Panc1 (cell line): Measurements from ENCODE around the gene TOP1.
A peak's percentile ranks its signal among the peaks of the same experiment; 100 is the strongest.

Experiments used
- POLR2AphosphoS5 ChIP-seq: IDR thresholded peaks from 2 replicates; pipeline ENCODE4 v1.6.1; 2012; ENCODE audit warnings: mild to moderate bottlenecking, low read depth, low read length, moderate library complexity
- TF ChIP-seq, protein P1 (sequence below): fragments of 450-650 bp; IDR thresholded peaks from 2 replicates; pipeline ENCODE4 v1.5.1; 2017; ENCODE audit warnings: mild to moderate bottlenecking

DNA sequence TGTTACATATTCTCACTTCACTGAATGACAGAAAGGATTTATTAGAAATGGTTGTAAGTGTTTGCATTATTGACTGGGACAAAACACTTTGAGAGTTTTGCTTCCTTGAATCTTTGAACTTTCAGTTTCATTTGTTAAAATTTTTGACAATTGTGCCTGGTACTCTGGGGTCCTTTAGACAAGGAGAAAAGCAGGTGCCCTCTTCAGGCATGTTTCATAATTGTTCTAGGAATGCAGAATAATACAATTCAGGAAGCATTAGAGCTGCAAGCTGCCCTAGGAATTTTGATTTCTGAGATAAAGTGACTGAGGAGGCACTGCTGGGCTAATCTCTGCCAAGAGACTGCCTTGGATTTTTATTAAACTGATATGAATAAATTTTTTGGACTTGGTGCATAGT lies 49.7 kb downstream of the TOP1 start:
- TF ChIP-seq POLR2AphosphoS5, result no peak
- TF ChIP-seq, protein P1, sequence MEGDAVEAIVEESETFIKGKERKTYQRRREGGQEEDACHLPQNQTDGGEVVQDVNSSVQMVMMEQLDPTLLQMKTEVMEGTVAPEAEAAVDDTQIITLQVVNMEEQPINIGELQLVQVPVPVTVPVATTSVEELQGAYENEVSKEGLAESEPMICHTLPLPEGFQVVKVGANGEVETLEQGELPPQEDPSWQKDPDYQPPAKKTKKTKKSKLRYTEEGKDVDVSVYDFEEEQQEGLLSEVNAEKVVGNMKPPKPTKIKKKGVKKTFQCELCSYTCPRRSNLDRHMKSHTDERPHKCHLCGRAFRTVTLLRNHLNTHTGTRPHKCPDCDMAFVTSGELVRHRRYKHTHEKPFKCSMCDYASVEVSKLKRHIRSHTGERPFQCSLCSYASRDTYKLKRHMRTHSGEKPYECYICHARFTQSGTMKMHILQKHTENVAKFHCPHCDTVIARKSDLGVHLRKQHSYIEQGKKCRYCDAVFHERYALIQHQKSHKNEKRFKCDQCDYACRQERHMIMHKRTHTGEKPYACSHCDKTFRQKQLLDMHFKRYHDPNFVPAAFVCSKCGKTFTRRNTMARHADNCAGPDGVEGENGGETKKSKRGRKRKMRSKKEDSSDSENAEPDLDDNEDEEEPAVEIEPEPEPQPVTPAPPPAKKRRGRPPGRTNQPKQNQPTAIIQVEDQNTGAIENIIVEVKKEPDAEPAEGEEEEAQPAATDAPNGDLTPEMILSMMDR, result peak; percentile 49; the same call in 1 of the 2 replicates
